Effector memory CD4-positive, alpha-beta T cell (primary cell): ENCODE data around the gene RAB21.
A peak's percentile ranks its signal among the peaks of the same experiment; 100 is the strongest.

Experiments
- DNase-seq, 3 donors: peaks; one replicate each; pipeline ENCODE4 v3.0.0-alpha.2; 2020
- H3K27ac ChIP-seq: 2 replicates; pipeline ENCODE4 v1.7.0; 2013; ENCODE audit warnings: mild to moderate bottlenecking, low read length, moderate library complexity; ENCODE audit not compliant: insufficient read depth, poor library complexity, severe bottlenecking
- H3K27me3 ChIP-seq: replicated peaks from 2 replicates; pipeline ENCODE4 v1.7.0; 2013; ENCODE audit warnings: mild to moderate bottlenecking, low read length; ENCODE audit not compliant: insufficient read depth, control insufficient read depth, poor library complexity, severe bottlenecking
- H3K36me3 ChIP-seq: 2 replicates; pipeline ENCODE4 v1.7.0; 2013; ENCODE audit warnings: mild to moderate bottlenecking, low read length, moderate library complexity; ENCODE audit not compliant: control insufficient read depth, insufficient read depth
- H3K4me1 ChIP-seq: 2 replicates; pipeline ENCODE4 v1.7.0; 2013; ENCODE audit warnings: low read length, mild to moderate bottlenecking; ENCODE audit not compliant: control insufficient read depth, insufficient read depth, poor library complexity, severe bottlenecking
- H3K4me3 ChIP-seq: 2 replicates; pipeline ENCODE4 v1.7.0; 2013; ENCODE audit warnings: low read length, low read depth, mild to moderate bottlenecking; ENCODE audit not compliant: insufficient read depth, poor library complexity, severe bottlenecking
- H3K9me3 ChIP-seq: 2 replicates; pipeline ENCODE4 v1.7.0; 2013; ENCODE audit warnings: mild to moderate bottlenecking, low read length, moderate library complexity; ENCODE audit not compliant: control insufficient read depth

Gene RAB21

DNA sequence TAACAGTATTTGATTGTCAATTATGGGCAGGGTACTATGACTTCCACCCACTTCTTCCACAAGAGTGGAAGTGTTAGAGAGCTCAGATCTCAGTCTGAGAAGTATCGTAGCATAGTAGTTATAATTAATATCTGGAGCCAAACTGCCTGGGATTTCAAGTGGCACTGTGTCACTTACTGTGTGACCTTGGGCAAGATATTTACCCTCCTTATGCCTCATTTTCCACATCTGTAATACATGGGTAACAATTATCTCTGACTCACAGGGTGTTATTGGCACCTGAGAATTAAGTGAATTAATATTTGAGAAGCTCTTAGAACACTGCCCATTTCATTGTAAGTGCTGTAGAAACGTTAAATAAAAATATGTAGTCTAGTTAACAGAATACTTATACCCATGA lies 11.5 kb downstream of the RAB21 start:
- no peak for DNase-seq
- Histone ChIP-seq H3K27ac (no peak overlapping the region), H3K4me3 (no peak overlapping the region), H3K4me1 (peaks cover 19% of the 10 kb centered on the region), H3K27me3 (no peaks in the 10 kb centered on the region), H3K36me3 (peaks cover 10% of the 10 kb centered on the region), H3K9me3 (no peaks in the 10 kb centered on the region)

DNA sequence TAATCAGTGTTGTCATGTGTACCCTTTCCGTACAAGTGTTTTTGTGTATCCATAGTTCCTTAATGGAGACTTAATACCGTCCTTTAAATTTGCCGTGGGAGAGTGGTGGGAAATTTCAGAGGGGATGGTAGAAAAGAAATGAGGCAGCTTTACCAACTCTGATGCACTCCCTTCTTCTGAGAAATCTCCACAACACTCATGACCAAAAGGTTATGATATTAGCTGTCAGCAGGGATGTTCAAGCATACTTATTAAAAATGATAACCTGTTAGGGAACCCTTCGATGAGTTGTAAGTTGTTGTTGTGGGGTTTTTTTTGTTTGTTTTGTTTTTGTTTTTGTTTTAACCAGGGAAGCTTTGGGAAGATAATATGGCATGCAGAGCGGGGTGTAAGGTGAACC lies 12.5 kb downstream of the RAB21 start:
- Histone ChIP-seq H3K4me1 (peaks cover 19% of the 10 kb centered on the region), H3K4me3 (no peak overlapping the region), H3K9me3 (no peaks in the 10 kb centered on the region), H3K36me3 (peaks cover 20% of the 10 kb centered on the region), H3K27ac (no peak overlapping the region), H3K27me3 (no peaks in the 10 kb centered on the region)
- no peak for DNase-seq

DNA sequence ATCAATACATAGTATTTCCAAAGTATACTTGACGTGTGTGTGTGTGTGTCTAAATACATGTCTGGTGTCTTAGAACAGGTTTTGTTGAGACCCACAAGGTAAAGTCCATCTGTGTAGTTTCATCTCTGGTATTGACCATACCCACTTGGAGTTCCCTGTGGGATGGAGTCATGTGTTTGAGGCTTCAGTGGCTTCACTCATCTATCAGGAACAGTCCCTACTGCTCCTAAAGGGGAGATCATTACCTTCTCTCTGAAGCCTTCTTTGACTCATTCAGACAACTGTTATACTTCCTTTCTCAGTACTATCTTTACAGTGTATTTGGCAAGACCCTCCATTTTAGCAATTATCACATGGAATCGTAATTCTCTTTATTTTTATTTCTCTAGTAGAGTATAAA lies 14.2 kb downstream of the RAB21 start:
- Histone ChIP-seq H3K36me3 (peaks cover 33% of the 10 kb centered on the region), H3K27me3 (no peaks in the 10 kb centered on the region), H3K4me1 (peaks cover 13% of the 10 kb centered on the region), H3K9me3 (no peaks in the 10 kb centered on the region), H3K4me3 (no peak overlapping the region), H3K27ac (no peak overlapping the region)
- DNase-seq = no peak

DNA sequence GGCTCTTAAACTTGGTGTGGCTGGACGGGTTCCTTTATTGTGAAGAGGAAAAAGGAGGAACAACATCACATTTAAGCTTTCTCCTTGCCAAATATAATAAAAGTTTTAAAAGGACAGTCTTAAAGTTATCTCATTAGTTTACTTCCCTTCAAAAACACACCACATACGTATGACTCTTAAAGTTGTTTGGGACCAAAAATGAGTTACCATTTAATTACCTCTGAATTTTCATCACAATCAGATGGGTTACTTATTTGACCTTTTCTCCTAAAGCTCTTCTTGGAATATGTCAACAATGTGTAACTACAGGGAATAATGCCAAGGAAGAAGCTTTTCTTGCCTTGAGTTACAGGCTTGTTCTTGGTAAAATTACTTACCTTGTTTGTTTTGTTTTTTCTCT lies 16.4 kb downstream of the RAB21 start:
- DNase-seq = no peak

DNA sequence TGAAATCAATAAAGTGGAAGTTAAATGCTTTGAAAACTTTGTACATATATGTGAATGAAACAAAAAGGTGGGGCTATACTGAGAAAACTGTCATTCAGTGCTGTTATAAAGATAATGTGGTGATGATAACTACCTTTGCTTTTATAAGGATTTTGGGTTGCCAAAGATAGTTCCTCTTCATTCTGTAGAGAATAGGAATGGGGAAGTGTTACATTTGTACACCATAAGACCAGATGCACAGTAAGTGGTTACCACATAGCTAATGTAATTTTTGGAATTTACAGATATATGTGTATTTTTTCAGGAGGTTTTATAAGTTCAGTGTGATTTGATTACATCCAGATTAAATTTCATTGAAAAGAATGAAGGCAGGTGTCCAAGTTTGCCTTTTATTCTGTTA lies 18.1 kb downstream of the RAB21 start:
- no peak overlapping the region for H3K4me3 ChIP-seq
- peaks cover 33% of the 10 kb centered on the region for H3K36me3 ChIP-seq
- H3K27ac ChIP-seq = no peak overlapping the region
- no peaks in the 10 kb centered on the region for H3K9me3 ChIP-seq
- H3K4me1 ChIP-seq = no peaks in the 10 kb centered on the region
- no peaks in the 10 kb centered on the region for H3K27me3 ChIP-seq
- DNase-seq = no peak

More for the DNA sequence above, 16.4 kb downstream of the RAB21 start:
- no peaks in the 10 kb centered on the region for H3K27me3 ChIP-seq
- no peak overlapping the region for H3K4me3 ChIP-seq
- peaks cover 5% of the 10 kb centered on the region for H3K4me1 ChIP-seq
- H3K36me3 ChIP-seq = peaks cover 33% of the 10 kb centered on the region
- no peaks in the 10 kb centered on the region for H3K9me3 ChIP-seq
- H3K27ac ChIP-seq = no peak overlapping the region

DNA sequence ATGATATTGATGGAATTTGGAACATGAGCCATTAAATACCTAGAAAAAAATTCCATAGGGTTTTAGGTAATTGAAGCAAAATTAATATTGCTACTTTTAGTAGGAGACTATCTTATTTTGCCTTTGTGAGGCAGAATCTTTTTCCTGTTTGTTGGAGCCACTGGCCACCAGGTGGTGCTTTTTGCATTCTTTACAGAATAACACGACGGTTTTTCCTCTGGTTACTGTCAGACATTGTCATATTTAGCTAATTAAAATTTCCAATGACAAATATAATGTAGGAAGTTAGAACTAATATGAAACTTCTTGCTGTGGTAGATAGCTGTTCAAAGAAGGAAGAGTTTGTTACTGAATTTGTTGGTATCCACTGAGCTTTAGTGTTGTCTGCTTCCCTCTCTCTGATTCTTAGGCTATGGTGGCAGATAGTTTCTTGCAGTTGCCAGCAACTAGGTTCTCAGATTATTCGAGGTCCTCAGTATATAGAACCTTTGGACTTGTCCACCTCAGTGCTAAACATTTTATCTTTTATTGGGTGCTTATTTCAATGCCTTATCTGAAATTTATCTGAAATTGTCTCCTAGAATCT lies 25.7 kb downstream of the RAB21 start:
- Histone ChIP-seq H3K27me3 (no peaks in the 10 kb centered on the region), H3K36me3 (peaks cover 22% of the 10 kb centered on the region), H3K4me3 (no peak overlapping the region), H3K27ac (no peak overlapping the region), H3K4me1 (no peaks in the 10 kb centered on the region), H3K9me3 (no peaks in the 10 kb centered on the region)
- DNase-seq = peak in 2 of 3 donors; percentile 6 to 10

DNA sequence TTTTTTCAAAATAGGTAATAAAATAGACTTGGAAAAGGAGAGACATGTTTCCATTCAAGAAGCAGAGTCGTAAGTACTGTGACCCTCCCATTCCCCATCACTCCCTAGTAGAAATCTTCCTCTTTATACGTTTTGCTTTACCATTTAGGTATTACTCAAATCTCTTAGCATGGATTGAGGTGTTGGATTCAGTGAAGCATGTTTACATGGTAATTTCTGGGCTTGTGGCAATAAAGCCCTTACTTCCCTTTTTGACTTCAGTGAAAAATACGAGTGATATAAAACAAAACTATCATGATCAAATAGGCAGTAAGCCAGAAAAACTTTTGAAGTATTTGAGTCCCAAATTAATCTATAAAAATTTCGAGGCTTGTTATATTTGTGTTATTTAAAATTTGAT lies 27.4 kb downstream of the RAB21 start:
- Histone ChIP-seq H3K9me3 (no peaks in the 10 kb centered on the region), H3K36me3 (peaks cover 35% of the 10 kb centered on the region), H3K27me3 (no peaks in the 10 kb centered on the region), H3K4me3 (no peak overlapping the region), H3K4me1 (no peaks in the 10 kb centered on the region), H3K27ac (no peak overlapping the region)
- no peak for DNase-seq

DNA sequence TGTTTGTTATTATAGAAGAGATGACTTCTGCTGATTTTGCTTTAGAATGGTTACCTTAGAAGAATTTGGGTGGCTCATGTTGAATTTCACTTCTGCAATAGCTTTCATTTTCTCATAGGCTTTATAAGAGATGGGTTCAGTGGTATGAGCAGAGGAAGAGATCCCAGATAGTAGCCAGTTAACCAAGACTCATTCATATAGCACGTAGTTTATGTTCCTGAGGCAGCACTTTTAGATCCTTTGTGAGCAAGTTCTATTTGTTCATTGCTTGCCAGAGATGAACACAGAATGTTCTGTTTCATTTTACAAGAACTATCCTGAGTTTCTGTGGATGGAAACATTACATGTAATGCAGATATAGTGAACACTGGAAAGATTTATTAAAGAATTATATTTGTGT lies 32.2 kb downstream of the RAB21 start:
- no peaks in the 10 kb centered on the region for H3K4me1 ChIP-seq
- peaks cover 32% of the 10 kb centered on the region for H3K36me3 ChIP-seq
- H3K27ac ChIP-seq = no peak overlapping the region
- no peak for DNase-seq
- H3K4me3 ChIP-seq = no peak overlapping the region
- H3K9me3 ChIP-seq = no peaks in the 10 kb centered on the region
- no peaks in the 10 kb centered on the region for H3K27me3 ChIP-seq

DNA sequence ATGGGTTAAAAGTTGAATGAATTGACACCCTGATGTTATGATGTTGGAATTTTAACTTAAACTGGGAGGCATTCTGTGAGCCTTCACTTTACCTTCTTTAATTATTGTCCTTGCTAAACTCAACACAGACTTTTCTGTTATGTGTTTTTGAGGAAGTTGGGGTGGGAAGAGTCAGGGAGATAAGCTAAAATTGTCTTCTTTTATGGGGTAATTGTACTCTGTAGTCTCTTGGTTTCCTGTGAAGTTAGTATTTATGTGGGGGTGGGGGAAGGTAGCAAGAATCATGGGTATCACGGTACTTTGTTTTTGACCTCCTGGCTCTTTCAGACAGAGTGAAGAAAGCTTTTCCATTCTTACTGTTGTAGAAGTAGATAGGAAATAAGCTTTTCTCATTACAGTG lies 32.9 kb downstream of the RAB21 start:
- Histone ChIP-seq H3K4me3 (no peak overlapping the region), H3K9me3 (no peaks in the 10 kb centered on the region), H3K27ac (no peak overlapping the region), H3K27me3 (no peaks in the 10 kb centered on the region), H3K4me1 (no peaks in the 10 kb centered on the region), H3K36me3 (peaks cover 29% of the 10 kb centered on the region)
- no peak for DNase-seq

DNA sequence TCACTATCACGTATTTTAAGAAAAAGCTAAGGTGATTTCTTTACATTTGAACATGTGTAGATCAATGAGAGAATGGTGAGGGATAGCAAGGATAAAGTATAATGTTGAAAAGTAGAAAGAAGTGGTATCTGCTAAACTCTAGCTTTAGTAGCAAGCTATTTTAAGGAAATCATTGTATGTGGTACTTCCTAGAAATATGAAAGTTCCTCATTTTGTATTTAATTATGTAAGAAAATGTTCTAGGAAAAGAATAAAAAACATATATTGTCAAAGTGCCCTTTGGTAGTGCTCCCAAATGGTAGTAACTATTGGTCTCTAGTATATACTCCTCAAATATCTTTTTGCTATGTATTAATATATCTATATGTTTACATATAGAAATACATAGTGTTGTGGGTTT lies 35.7 kb downstream of the RAB21 start:
- H3K36me3 ChIP-seq = peaks cover 13% of the 10 kb centered on the region
- H3K9me3 ChIP-seq = no peaks in the 10 kb centered on the region
- H3K4me3 ChIP-seq = no peak overlapping the region
- DNase-seq = no peak
- no peak overlapping the region for H3K27ac ChIP-seq
- H3K4me1 ChIP-seq = no peaks in the 10 kb centered on the region
- no peaks in the 10 kb centered on the region for H3K27me3 ChIP-seq
